K562 (cell line): ENCODE data around the gene TM4SF4. TPM values are rescaled to one million over a fixed set of nuclear protein-coding genes. Genes with fewer than 3 reads are reported as not detected.

Experiments used
- ATAC-seq: fragments of 200-7000 bp; cut with Tn5 transposase; 3 replicates; pipeline ENCODE4 v1.9.1; 2020; ENCODE audit warnings: moderate library complexity
- Bru-seq: library from RNA; stranded (reverse); fragments of 400-500 nt; gene quantifications from one replicate; lab custom pipeline; 2021; lab: Mats Ljungman, UMichigan
- BruChase-seq, 2 experiments: library from RNA; stranded (reverse); fragments of 400-500 nt; gene quantifications; one replicate each; lab custom pipeline; 2021; lab: Mats Ljungman, UMichigan
- BruUV-seq: library from RNA; stranded (reverse); fragments of 400-500 nt; replicated peaks from 2 replicates; lab custom pipeline; 2021; lab: Mats Ljungman, UMichigan
- CTCF ChIA-PET: fragments of 300-600 bp; formaldehyde crosslinking; extraction: SDS; loops from one replicate; lab custom pipeline; 2021; ENCODE audit warnings: low intra/inter-chr PET ratio; lab: Yijun Ruan, JAX
- POLR2A ChIA-PET: fragments of 300-600, 350-650 bp; sonication (Branson Sonifier 250); formaldehyde crosslinking; extraction: SDS; loops from one replicate; lab custom pipeline; 2021; ENCODE audit warnings: antibody characterized with exemption, inconsistent platforms; lab: Yijun Ruan, JAX
- DNase-seq, 4 experiments: peaks; one replicate each; pipeline versions ENCODE4 v3.0.0 to v3.0.0-alpha.2; 2011 to 2018; ENCODE audit warnings: low spot score in 3 of 4, mixed read lengths in 3 of 4; ENCODE audit errors: extremely low read depth in 1 of 4
- FAIRE-seq: peaks from 2 replicates; lab custom pipeline; 2011; peaks lifted over from hg19 to GRCh38; lab: Jason Lieb, UNC
- H2AFZ ChIP-seq: 2 replicates; pipeline ENCODE4 v1.6.0; 2011; ENCODE audit warnings: low read depth, low read length, control low read depth, inconsistent platforms
- H3K27ac ChIP-seq: fragments of 200-600 bp; 3 replicates; pipeline ENCODE4 v1.8.0; 2011; ENCODE audit warnings: low read depth, mild to moderate bottlenecking, control low read depth, inconsistent platforms, low read length, moderate library complexity, mixed read lengths; ENCODE audit errors: extremely low read depth
- H3K27me3 ChIP-seq, 2 experiments: fragments of 300-600 bp in 1 of 2; 2 replicates in 1 of 2; 3 replicates in 1 of 2; pipeline versions ENCODE4 v1.6.0 to v1.8.0; 2011; ENCODE audit warnings: inconsistent platforms in 2 of 2, low read length in 2 of 2, mild to moderate bottlenecking in 1 of 2, mixed read lengths in 1 of 2, moderate library complexity in 1 of 2; ENCODE audit not compliant: control insufficient read depth in 2 of 2, insufficient read depth in 2 of 2
- H3K36me3 ChIP-seq: fragments of 300-600 bp; 3 replicates; pipeline ENCODE4 v1.8.0; 2011; ENCODE audit warnings: mild to moderate bottlenecking, low read length, inconsistent platforms; ENCODE audit not compliant: control insufficient read depth, insufficient read depth
- H3K4me1 ChIP-seq, 2 experiments: fragments of 200-600 bp in 1 of 2; replicated peaks in 1 of 2; 2 replicates in 1 of 2; 3 replicates in 1 of 2; pipeline versions ENCODE4 v1.5.1 to v1.8.0; 2011; ENCODE audit warnings: inconsistent platforms in 2 of 2, low read length in 2 of 2, mild to moderate bottlenecking in 1 of 2, mixed read lengths in 1 of 2, moderate library complexity in 1 of 2; ENCODE audit not compliant: control insufficient read depth in 2 of 2, insufficient read depth in 2 of 2
- H3K4me2 ChIP-seq: 2 replicates; pipeline ENCODE4 v1.6.1; 2011; ENCODE audit warnings: low read length, control low read depth, inconsistent platforms, mixed read lengths; ENCODE audit not compliant: insufficient read depth
- H3K4me3 ChIP-seq: fragments of 200-600 bp; sonication (generic), shearing (Covaris generic); 2 replicates; pipeline ENCODE4 v1.5.1; 2016; ENCODE audit warnings: control low read depth, inconsistent platforms
- H3K79me2 ChIP-seq: fragments of 200-600 bp; 3 replicates; pipeline ENCODE4 v1.8.0; 2011; ENCODE audit warnings: low read length, inconsistent platforms; ENCODE audit not compliant: control insufficient read depth, insufficient read depth
- H3K9ac ChIP-seq, 2 experiments: 2 replicates each; pipeline versions ENCODE4 v1.6.0 to v1.6.1; 2011; ENCODE audit warnings: low read depth in 2 of 2, low read length in 2 of 2, control low read depth in 1 of 2, inconsistent platforms in 1 of 2, mild to moderate bottlenecking in 1 of 2, mixed read lengths in 1 of 2; ENCODE audit not compliant: insufficient read depth in 1 of 2
- H3K9me1 ChIP-seq: one replicate; pipeline ENCODE4 v1.6.0; 2011; ENCODE audit warnings: inconsistent platforms, mild to moderate bottlenecking, low read length, moderate library complexity; ENCODE audit not compliant: control insufficient read depth, insufficient read depth
- H3K9me3 ChIP-seq: replicated peaks from 2 replicates; pipeline ENCODE4 v1.5.1; 2011; ENCODE audit warnings: low read depth, low read length, inconsistent platforms; ENCODE audit not compliant: control insufficient read depth, insufficient read depth
- H4K20me1 ChIP-seq: replicated peaks from 2 replicates; pipeline ENCODE4 v1.6.1; 2011; ENCODE audit warnings: low read length, inconsistent platforms, mixed read lengths; ENCODE audit not compliant: control insufficient read depth, insufficient read depth
- CCNT2 ChIP-seq: IDR thresholded peaks from 2 replicates; pipeline ENCODE4 v1.6.1; 2011; ENCODE audit warnings: borderline replicate concordance, low read depth, mild to moderate bottlenecking, moderate library complexity, mixed read lengths, low read length; ENCODE audit not compliant: insufficient read length; ENCODE audit errors: extremely low read depth
- STAT5A ChIP-seq: IDR thresholded peaks from 2 replicates; pipeline ENCODE4 v1.6.1; 2012; ENCODE audit warnings: low read length, inconsistent platforms, borderline replicate concordance
- ZNF12 ChIP-seq: sonication (generic); formaldehyde crosslinking; IDR thresholded peaks from 2 replicates; pipeline ENCODE4 v1.4.0; 2020; ENCODE audit warnings: mild to moderate bottlenecking, missing genetic modification reagents
- ZNF134 ChIP-seq: fragments of 250-450 bp; sonication (Bioruptor Pico); conservative IDR thresholded peaks from 2 replicates; pipeline ENCODE4 v1.4.0; 2020
- WGBS: fragments of 100-300 bp; shearing (Covaris generic); methylation state at CpG from one replicate; pipeline ENCODE4 v1.1.6; 2016; ENCODE audit warnings: low coverage, mixed read lengths; ENCODE audit not compliant: insufficient coverage; ENCODE audit errors: missing lambda C conversion rate; 5-methylcytosine and 5-hydroxymethylcytosine counted together
- in situ Hi-C: fragments of 300-500 bp; cut with MboI; formaldehyde crosslinking; loops from 4 replicates; pipeline ENCODE4 v1.15.0; 2018; ENCODE audit warnings: inconsistent platforms, mixed read lengths
- intact Hi-C: fragments of 100-400 bp; cut with micrococcal nuclease; formaldehyde crosslinking; loops from 2 replicates; pipeline ENCODE4 v1.14.2; 2022
- long read RNA-seq, 3 experiments: library from polyadenylated mRNA in 2 of 3; library from RNA in 1 of 3; unstranded in 2 of 3; stranded (forward) in 1 of 3; transcript quantifications; one replicate each; pipeline ENCODE4 v2.0.0, GENCODE V29; 2019 to 2022
- polyA minus RNA-seq, 3 experiments: library from RNA; depleted of rRNA, polyadenylated mRNA; stranded (reverse); fragments of >200 nt; gene quantifications; 2 replicates each; pipeline ENCODE4 v1.2.3, GENCODE V29; 2011
- polyA plus RNA-seq, 8 experiments: library from polyadenylated mRNA; depleted of rRNA in 4 of 8; stranded (reverse) in 5 of 8; unstranded in 3 of 8; fragments of >200 nt; fragmentation: Nextera tagmentation in 2 of 8; fragmentation: Illumina TruSeq in 1 of 8; extraction: Ambion mirVana in 2 of 8; extraction: Trizol in 1 of 8; gene quantifications; 2 replicates each; pipeline versions ENCODE4 v1.2.1 to v1.2.3, GENCODE V29; 2011 to 2014; ENCODE audit warnings: inconsistent platforms in 1 of 8, missing spikeins in 1 of 8
- total RNA-seq, 7 experiments: library from RNA; depleted of rRNA in 6 of 7; stranded (reverse); fragments of >200 nt in 6 of 7; fragmentation: Illumina TruSeq in 2 of 7; extraction: Trizol in 2 of 7; gene quantifications; 2 replicates each; pipeline versions ENCODE4 v1.2.1 to v1.2.3, GENCODE V29; 2011 to 2021; ENCODE audit warnings: low replicate concordance in 1 of 7
- TF ChIP-seq, protein P1 (sequence below): IDR thresholded peaks from 2 replicates; pipeline ENCODE4 v1.6.1; 2011; ENCODE audit not compliant: insufficient read length; ENCODE audit errors: extremely low read depth

Gene TM4SF4
- total RNA-seq (2011; cell fraction: chromatin; rRNA removed; ENCODE audit: low replicate concordance): not detected in 2 replicates
- not detected in 2 replicates for total RNA-seq (2011; cell fraction: nucleolus; rRNA removed)
- total RNA-seq (2011; cell fraction: nucleoplasm; rRNA removed): not detected in 2 replicates
- total RNA-seq (2014; rRNA removed) (not detected in 2 replicates), total RNA-seq (2014; rRNA removed; fragmentation: Illumina TruSeq; extraction: Trizol) (not detected in 2 replicates), total RNA-seq (2015; rRNA removed; fragmentation: Illumina TruSeq; extraction: Trizol) (not detected in 2 replicates), total RNA-seq (2021) (0.31 and 0.81 TPM in 2 replicates), polyA plus RNA-seq (2011; rRNA removed) (not detected in 2 replicates), polyA plus RNA-seq (2014; fragmentation: Illumina TruSeq; extraction: Trizol) (not detected in 2 replicates), polyA plus RNA-seq (2014; fragmentation: Nextera tagmentation; extraction: Ambion mirVana) (not detected), polyA plus RNA-seq (2014; rRNA removed) (not detected in 2 replicates), polyA minus RNA-seq (2011; rRNA and poly(A)+ RNA removed) (not detected in 2 replicates), Bru-seq, nascent RNA (not detected), BruChase-seq, experiment 1, labeled RNA remaining after a 2-hour chase (not detected), BruChase-seq, experiment 2, labeled RNA remaining after a 6-hour chase (not detected)
- not detected in 2 replicates for polyA plus RNA-seq (2011; cell fraction: cytosol; rRNA removed)
- not detected in 2 replicates for polyA plus RNA-seq (2011; cell fraction: nucleus; rRNA removed)
- polyA plus RNA-seq (2012): not detected in 2 replicates
- polyA minus RNA-seq (2011; cell fraction: cytosol; rRNA and poly(A)+ RNA removed): not detected in 2 replicates
- polyA minus RNA-seq (2011; cell fraction: nucleus; rRNA and poly(A)+ RNA removed): not detected in 2 replicates
- long read RNA-seq, experiment 1: 0 reads
- long read RNA-seq, experiment 2: 0 reads
- long read RNA-seq, experiment 3: 0 reads

- FAIRE-seq (no peak), ATAC-seq (no peak), DNase-seq (no peak)
- no peaks in the 10 kb centered on the region for H4K20me1 ChIP-seq
- intact Hi-C loops: no loop called here
- H3K9ac ChIP-seq: no peak within 1 kb of the TSS
- H3K27me3 ChIP-seq: peaks cover 0 to 4% of the 10 kb centered on the region in 2 experiments; a peak in 2 of 5 replicates
- CTCF ChIA-PET: no interaction called here
- in situ Hi-C loops: no loop called here
- no peak within 1 kb of the TSS for H2AFZ ChIP-seq
- BruUV-seq: no TSS peak
- no peaks in the 10 kb centered on the region for H3K9me3 ChIP-seq
- POLR2A ChIA-PET: interaction anchor here (0.6 to 1.1 kb wide), 4 partner anchors 56 to 300 kb away, joined by 3 to 6 read pairs (median 3); no protein-coding TSS in a partner anchor
- no peaks in the 10 kb centered on the region for H3K9me1 ChIP-seq
- no peaks in the 10 kb centered on the region for H3K4me1 ChIP-seq
- no peak within 1 kb of the TSS for H3K27ac ChIP-seq
- H3K79me2 ChIP-seq: no peaks in the 10 kb centered on the region
- WGBS: 3% methylated on average over 5 of the region's 5 CpGs
- TF ChIP-seq, protein P1, sequence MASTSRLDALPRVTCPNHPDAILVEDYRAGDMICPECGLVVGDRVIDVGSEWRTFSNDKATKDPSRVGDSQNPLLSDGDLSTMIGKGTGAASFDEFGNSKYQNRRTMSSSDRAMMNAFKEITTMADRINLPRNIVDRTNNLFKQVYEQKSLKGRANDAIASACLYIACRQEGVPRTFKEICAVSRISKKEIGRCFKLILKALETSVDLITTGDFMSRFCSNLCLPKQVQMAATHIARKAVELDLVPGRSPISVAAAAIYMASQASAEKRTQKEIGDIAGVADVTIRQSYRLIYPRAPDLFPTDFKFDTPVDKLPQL: no peak
- no peak for TF ChIP-seq CCNT2
- no peak for TF ChIP-seq STAT5A
- TF ChIP-seq ZNF12 (CRISPR knock-in tag): no peak
- TF ChIP-seq ZNF134 (CRISPR knock-in tag): no peak
- H3K4me3 ChIP-seq: no peak within 1 kb of the TSS
- H3K36me3 ChIP-seq: no peaks in the 10 kb centered on the region
- H3K4me2 ChIP-seq: no peak within 1 kb of the TSS
These were observed at the start of gene TM4SF4 for GRCh38 chr3:149474250-149474817. TM4SF4 (plus strand) TSS chr3:149474697; CDS start chr3:149474878, 181 bp downstream.
